ENCODE data around the gene FUT3. TPM values are rescaled to one million over a fixed set of nuclear protein-coding genes. Genes with fewer than 3 reads are reported as not detected.
A peak's percentile ranks its signal among the peaks of the same experiment; 100 is the strongest.

Gene FUT3
- total and polyA plus RNA-seq, 9 of the 15 experiments (the other 6 are each of a cell fraction or from before 2014, with no cell fraction given), result 0.09 TPM; not detected in 8

DNA sequence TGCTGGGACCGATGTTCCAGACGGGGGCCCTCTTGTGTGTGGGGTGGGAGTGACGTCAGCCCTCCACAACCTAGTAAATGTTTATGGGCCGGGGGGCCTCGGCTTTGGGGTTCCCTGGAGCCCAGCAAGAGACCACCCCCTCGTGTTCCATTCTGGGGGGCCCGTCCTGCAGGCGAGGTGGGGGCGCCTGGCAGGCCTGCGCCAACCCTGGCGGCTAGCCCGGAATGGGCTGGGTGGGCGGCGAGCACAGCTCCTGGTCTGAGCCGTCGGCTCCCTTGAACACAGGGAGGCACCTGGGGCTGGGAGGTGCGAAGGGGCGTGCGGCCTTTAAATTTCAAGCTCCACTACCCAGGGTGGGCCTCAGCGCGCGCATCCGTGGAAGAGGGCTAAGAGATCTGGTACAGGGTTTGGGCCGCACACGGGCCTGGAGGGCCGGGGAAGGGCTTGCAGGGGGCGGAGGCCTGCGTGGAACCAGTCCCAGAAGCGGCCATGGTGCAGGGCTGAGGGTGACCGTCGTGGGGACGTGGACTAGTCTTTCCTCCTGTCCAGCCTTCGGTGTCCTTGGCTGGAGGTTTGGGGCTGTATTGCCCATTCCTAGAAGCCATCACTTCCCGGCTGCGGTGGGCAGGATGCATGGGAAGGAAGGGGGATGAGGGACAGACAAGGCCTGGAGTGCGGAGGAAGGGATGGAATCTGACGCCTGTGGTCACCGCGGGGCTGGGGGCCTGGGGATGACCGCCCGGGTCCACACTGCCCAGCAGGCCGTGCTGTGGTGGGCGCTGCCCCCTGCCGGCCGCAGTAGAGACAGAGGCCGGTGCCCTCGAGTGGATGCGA is 40.9 kb upstream of the FUT3 start:
- Histone ChIP-seq H3K36me3 (ENCODE audit: control insufficient read depth, insufficient read depth, low read length) (peaks cover 23% of the 10 kb centered on the region; the same call in 1 of the 3 replicates), H2AFZ (ENCODE audit: low read depth, low read length) (no peak overlapping the region), H3K79me2 (ENCODE audit: control insufficient read depth, insufficient read depth, low read length) (no peaks in the 10 kb centered on the region), H3K9ac (ENCODE audit: insufficient read depth in 1 of 2, low read depth in 2 of 2, low read length in 2 of 2) (0 out of 4 replicates have a peak overlapping the region, but pooled peaks of 1 of the 2 experiments have one; percentile 33), H3K4me1 (replicated peaks in 1 of 2; ENCODE audit: control insufficient read depth in 2 of 2, insufficient read depth in 2 of 2, low read length in 2 of 2) (peaks cover 16 to 63% of the 10 kb centered on the region in 2 experiments), H3K9me1 (ENCODE audit: control insufficient read depth, insufficient read depth, low read length) (peaks cover 5% of the 10 kb centered on the region), H3K4me3 (no peak overlapping the region), H3K4me2 (ENCODE audit: insufficient read depth, low read length) (no peak overlapping the region), H3K27me3 (ENCODE audit: control insufficient read depth in 2 of 2, insufficient read depth in 2 of 2, low read length in 2 of 2) (no peaks in the 10 kb centered on the region), H3K9me3 (replicated peaks; ENCODE audit: control insufficient read depth, insufficient read depth, low read depth, low read length) (no peaks in the 10 kb centered on the region), H3K27ac (ENCODE audit: extremely low read depth, low read depth, low read length) (no peak overlapping the region), H4K20me1 (replicated peaks; ENCODE audit: control insufficient read depth, insufficient read depth, low read length) (peaks cover 25% of the 10 kb centered on the region)
- WGBS (ENCODE audit: insufficient coverage, low coverage, missing lambda C conversion rate), result 32% methylated on average over 32 of the region's 48 CpGs
- no peak for FAIRE-seq
- peak; percentile 60 to 69 (median 64) for DNase-seq (ENCODE audit: extremely low read depth in 1 of 4, low spot score in 3 of 4)
- BruUV-seq (replicated peaks), result no TSS peak
- intact Hi-C loops (cut with micrococcal nuclease), result loop anchor here (1.0 kb wide), 1 partner anchor 88 kb away; no protein-coding TSS in a partner anchor
- ChIA-PET POLR2A (interaction anchor here (4.2 kb wide), 1 partner anchor 12 kb away, joined by 28 read pairs; the partner anchor contains the start of genes NDUFA11 and VMAC), CTCF (ENCODE audit: low intra/inter-chr PET ratio) (interaction anchor here (0.8 to 3.9 kb wide), 5 partner anchors 82 to 119 kb away, joined by 3 to 48 read pairs (median 5); partner anchors contain the start of gene NRTN)
- in situ Hi-C loops (cut with MboI), result loop anchor here (5.0 kb wide), 1 partner anchor 90 kb away; no protein-coding TSS in a partner anchor
- peak; percentile 74 for ATAC-seq
- TF ChIP-seq, protein P1, sequence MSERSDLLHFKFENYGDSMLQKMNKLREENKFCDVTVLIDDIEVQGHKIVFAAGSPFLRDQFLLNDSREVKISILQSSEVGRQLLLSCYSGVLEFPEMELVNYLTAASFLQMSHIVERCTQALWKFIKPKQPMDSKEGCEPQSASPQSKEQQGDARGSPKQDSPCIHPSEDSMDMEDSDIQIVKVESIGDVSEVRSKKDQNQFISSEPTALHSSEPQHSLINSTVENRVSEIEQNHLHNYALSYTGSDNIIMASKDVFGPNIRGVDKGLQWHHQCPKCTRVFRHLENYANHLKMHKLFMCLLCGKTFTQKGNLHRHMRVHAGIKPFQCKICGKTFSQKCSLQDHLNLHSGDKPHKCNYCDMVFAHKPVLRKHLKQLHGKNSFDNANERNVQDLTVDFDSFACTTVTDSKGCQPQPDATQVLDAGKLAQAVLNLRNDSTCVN (CRISPR knock-in tag; IDR thresholded peaks at IDR 0.05), result no peak
- TF ChIP-seq CBFB (CRISPR knock-in tag; IDR thresholded peaks at IDR 0.05) (no peak), COPS2 (conservative IDR thresholded peaks at IDR 0.05) (no peak), MYNN (IDR thresholded peaks at IDR 0.05) (peak; percentile 84; the same call in 1 of the 2 replicates), MYNN (CRISPR knock-in tag; IDR thresholded peaks at IDR 0.05) (no peak), RUNX1 (IDR thresholded peaks at IDR 0.05; ENCODE audit: low read depth) (no peak), MAFF (IDR thresholded peaks at IDR 0.05; ENCODE audit: low read length) (no peak), RCOR1 (IDR thresholded peaks at IDR 0.05; ENCODE audit: borderline replicate concordance in 1 of 2, low read depth in 2 of 2, low read length in 2 of 2) (peak in 1 of 2 experiments; percentile 32; a peak in 1 of 4 replicates), MAFK (IDR thresholded peaks at IDR 0.05; ENCODE audit: low read length) (no peak)
- TF ChIP-seq, protein P2, sequence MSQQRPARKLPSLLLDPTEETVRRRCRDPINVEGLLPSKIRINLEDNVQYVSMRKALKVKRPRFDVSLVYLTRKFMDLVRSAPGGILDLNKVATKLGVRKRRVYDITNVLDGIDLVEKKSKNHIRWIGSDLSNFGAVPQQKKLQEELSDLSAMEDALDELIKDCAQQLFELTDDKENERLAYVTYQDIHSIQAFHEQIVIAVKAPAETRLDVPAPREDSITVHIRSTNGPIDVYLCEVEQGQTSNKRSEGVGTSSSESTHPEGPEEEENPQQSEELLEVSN (IDR thresholded peaks at IDR 0.05; ENCODE audit: borderline replicate concordance in 1 of 2, extremely low read depth in 1 of 2, insufficient read depth in 1 of 2, insufficient read length in 1 of 2, low read depth in 1 of 2, low read length in 1 of 2, poor library complexity in 1 of 2, severe bottlenecking in 1 of 2), result no peak
- TF ChIP-seq, protein P3, sequence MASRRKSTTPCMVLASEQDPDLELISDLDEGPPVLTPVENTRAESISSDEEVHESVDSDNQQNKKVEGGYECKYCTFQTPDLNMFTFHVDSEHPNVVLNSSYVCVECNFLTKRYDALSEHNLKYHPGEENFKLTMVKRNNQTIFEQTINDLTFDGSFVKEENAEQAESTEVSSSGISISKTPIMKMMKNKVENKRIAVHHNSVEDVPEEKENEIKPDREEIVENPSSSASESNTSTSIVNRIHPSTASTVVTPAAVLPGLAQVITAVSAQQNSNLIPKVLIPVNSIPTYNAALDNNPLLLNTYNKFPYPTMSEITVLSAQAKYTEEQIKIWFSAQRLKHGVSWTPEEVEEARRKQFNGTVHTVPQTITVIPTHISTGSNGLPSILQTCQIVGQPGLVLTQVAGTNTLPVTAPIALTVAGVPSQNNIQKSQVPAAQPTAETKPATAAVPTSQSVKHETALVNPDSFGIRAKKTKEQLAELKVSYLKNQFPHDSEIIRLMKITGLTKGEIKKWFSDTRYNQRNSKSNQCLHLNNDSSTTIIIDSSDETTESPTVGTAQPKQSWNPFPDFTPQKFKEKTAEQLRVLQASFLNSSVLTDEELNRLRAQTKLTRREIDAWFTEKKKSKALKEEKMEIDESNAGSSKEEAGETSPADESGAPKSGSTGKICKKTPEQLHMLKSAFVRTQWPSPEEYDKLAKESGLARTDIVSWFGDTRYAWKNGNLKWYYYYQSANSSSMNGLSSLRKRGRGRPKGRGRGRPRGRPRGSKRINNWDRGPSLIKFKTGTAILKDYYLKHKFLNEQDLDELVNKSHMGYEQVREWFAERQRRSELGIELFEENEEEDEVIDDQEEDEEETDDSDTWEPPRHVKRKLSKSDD (conservative IDR thresholded peaks at IDR 0.05; ENCODE audit: low read length), result no peak
- TF ChIP-seq, protein P4, sequence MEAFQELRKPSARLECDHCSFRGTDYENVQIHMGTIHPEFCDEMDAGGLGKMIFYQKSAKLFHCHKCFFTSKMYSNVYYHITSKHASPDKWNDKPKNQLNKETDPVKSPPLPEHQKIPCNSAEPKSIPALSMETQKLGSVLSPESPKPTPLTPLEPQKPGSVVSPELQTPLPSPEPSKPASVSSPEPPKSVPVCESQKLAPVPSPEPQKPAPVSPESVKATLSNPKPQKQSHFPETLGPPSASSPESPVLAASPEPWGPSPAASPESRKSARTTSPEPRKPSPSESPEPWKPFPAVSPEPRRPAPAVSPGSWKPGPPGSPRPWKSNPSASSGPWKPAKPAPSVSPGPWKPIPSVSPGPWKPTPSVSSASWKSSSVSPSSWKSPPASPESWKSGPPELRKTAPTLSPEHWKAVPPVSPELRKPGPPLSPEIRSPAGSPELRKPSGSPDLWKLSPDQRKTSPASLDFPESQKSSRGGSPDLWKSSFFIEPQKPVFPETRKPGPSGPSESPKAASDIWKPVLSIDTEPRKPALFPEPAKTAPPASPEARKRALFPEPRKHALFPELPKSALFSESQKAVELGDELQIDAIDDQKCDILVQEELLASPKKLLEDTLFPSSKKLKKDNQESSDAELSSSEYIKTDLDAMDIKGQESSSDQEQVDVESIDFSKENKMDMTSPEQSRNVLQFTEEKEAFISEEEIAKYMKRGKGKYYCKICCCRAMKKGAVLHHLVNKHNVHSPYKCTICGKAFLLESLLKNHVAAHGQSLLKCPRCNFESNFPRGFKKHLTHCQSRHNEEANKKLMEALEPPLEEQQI (IDR thresholded peaks at IDR 0.05), result no peak

All from K562 (cell line).